ENCODE measurements around the gene WDR73. TPM values are rescaled to one million over a fixed set of nuclear protein-coding genes. Genes with fewer than 3 reads are reported as not detected.

Gene WDR73
- total RNA-seq, 4 donors from 2014 or later = 16.7 to 22.8 (median 18.4) TPM

DNA sequence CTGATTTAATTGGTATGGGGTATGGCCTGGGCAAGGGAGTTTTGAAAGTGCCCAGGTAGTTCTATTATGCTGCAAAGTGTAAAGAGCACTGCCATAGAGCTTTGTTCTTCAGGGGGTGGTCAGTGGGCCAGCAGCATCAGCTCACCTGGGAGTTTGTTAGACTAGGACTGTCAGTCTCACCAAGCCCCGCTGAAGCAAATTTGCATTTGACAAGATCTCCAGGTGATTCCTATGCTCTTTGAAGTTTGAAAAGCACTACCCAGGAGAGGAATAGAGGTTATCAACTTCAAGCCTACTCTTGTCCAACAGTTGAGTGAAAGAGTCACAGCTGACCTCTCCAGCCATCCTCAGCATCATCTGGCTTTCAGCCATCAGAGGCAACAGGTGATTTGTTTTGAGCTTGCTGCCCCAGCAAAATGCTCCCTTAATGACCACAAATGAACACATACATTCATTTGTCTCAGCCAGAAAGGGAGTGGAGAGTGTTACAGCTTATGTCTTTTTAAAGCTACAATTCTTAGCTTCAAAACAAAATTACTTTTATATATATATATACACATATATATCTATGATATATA, 45.3 kb downstream of the WDR73 start:
- Histone ChIP-seq H3K4me1 (peaks cover 0 to 12% (median 4%) of the 10 kb centered on the region in 4 donors), H3K27me3 (no peaks in the 10 kb centered on the region), H3K36me3 (peaks cover 0 to 42% (median 25%) of the 10 kb centered on the region in 4 donors), H3K9me3 (no peaks in the 10 kb centered on the region), H3K27ac (replicated peaks in 1 of 4) (no peak overlapping the region), H3K4me3 (no peak overlapping the region)
- no peak for DNase-seq (ENCODE audit: extremely low spot score)
- intact Hi-C loops (cut with DNase I) = no loop called here
- WGBS = 78% methylated on average over 1 of the region's 1 CpG
- no peak for TF ChIP-seq EP300 (IDR thresholded peaks at IDR 0.05)
- TF ChIP-seq, protein P1, sequence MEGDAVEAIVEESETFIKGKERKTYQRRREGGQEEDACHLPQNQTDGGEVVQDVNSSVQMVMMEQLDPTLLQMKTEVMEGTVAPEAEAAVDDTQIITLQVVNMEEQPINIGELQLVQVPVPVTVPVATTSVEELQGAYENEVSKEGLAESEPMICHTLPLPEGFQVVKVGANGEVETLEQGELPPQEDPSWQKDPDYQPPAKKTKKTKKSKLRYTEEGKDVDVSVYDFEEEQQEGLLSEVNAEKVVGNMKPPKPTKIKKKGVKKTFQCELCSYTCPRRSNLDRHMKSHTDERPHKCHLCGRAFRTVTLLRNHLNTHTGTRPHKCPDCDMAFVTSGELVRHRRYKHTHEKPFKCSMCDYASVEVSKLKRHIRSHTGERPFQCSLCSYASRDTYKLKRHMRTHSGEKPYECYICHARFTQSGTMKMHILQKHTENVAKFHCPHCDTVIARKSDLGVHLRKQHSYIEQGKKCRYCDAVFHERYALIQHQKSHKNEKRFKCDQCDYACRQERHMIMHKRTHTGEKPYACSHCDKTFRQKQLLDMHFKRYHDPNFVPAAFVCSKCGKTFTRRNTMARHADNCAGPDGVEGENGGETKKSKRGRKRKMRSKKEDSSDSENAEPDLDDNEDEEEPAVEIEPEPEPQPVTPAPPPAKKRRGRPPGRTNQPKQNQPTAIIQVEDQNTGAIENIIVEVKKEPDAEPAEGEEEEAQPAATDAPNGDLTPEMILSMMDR (IDR thresholded peaks at IDR 0.05) = no peak
- no peak for TF ChIP-seq POLR2AphosphoS5 (IDR thresholded peaks at IDR 0.05)
- TF ChIP-seq POLR2A (IDR thresholded peaks at IDR 0.05; ENCODE audit: low read depth) = no peak

DNA sequence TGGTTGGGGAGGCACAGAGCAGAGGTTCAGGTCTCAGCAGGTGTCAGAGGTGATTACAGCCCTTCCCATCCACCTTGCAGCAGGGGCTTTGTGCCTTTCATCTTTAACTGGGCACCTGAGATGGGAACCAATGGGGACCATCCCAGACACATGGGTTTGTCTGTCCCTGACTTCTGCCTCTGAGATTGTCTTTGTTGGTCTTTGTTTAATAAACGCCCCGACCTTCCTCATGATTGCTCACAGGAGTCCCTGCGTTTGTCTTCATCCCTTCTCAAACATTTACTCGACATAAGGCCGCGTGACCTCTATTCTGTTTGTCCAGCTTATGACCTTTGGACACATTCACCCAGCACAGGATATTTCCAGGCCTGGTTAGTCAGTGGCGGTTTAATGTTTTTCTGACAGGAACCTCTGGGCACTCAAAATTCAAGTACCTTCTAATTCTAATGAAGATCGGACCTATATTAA, 47.4 kb downstream of the WDR73 start:
- H3K4me3 ChIP-seq = no peak overlapping the region
- peaks cover 4 to 25% (median 11%) of the 10 kb centered on the region in 4 donors for H3K4me1 ChIP-seq
- H3K9me3 ChIP-seq = no peaks in the 10 kb centered on the region
- WGBS = 77% methylated on average over 8 of the region's 8 CpGs
- DNase-seq (ENCODE audit: extremely low spot score) = no peak
- intact Hi-C loops (cut with DNase I) = no loop called here
- H3K36me3 ChIP-seq = peaks cover 0 to 44% (median 26%) of the 10 kb centered on the region in 4 donors
- H3K27me3 ChIP-seq = no peaks in the 10 kb centered on the region
- TF ChIP-seq POLR2A (IDR thresholded peaks at IDR 0.05; ENCODE audit: low read depth) = no peak
- TF ChIP-seq POLR2AphosphoS5 (IDR thresholded peaks at IDR 0.05) = no peak
- TF ChIP-seq EP300 (IDR thresholded peaks at IDR 0.05) = no peak
- TF ChIP-seq, protein P1 (IDR thresholded peaks at IDR 0.05) = no peak
- no peak overlapping the region for H3K27ac ChIP-seq (replicated peaks in 1 of 4)

DNA sequence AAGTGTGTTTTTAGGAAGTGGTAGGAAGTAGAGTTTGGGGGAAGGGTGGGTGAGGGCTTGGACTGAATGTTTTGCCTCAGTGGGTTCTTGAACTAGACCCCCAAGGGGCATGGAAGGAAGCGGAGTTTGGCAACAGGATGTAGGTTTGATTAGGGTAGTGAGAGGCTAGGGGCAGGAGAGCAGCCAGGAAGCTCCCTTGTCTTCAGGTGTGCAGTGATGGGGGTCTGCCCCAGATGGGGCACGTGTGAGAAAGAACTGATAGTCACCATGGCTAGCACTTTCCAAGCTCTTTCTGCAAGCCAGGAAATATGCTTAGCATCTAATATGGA, 48.6 kb downstream of the WDR73 start:
- no peak for DNase-seq (ENCODE audit: extremely low spot score)
- Histone ChIP-seq H3K27me3 (no peaks in the 10 kb centered on the region), H3K4me3 (no peak overlapping the region), H3K4me1 (peaks cover 5 to 32% (median 17%) of the 10 kb centered on the region in 4 donors), H3K9me3 (no peaks in the 10 kb centered on the region), H3K36me3 (peaks cover 0 to 44% (median 26%) of the 10 kb centered on the region in 4 donors), H3K27ac (replicated peaks in 1 of 4) (no peak overlapping the region)
- 51% methylated on average over 2 of the region's 2 CpGs for WGBS
- TF ChIP-seq EP300 (IDR thresholded peaks at IDR 0.05) = no peak
- intact Hi-C loops (cut with DNase I) = no loop called here

DNA sequence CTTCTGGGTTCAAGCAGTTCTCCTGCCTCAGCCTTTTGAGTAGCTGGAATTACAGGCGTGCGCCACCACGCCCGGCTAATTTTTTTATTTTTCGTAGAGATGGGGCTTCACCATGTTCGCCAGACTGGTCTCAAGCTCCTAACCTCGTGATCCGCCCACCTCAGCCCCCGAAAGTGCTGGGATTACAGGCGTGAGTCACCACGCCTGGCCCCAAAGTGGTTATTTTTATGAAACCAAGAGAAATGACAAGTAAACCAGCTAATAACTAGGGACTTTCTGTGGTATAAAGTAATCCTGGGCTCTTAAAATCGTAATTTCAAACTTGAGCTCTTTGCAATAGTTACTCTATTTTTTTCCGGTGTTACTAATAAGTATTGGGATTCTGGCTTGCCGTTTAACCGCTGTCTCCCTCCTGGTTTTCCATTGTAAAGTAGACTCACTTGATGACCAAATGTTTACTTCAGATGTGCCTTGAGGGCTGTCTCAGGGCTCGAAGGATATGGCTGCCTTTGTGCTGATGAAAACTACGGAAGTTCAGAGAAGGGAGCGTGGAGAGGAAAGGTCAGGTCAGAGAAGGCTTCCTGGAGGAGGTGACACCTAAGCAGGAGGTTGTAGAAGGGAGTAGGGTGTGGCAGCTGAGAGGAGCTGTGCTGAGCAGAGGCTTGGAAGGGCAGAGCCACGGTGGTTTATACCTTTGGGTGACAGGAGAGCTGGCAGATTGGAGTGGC, 49.1 kb downstream of the WDR73 start:
- Histone ChIP-seq H3K4me1 (peaks cover 6 to 35% (median 19%) of the 10 kb centered on the region in 4 donors), H3K27me3 (no peaks in the 10 kb centered on the region), H3K36me3 (peaks cover 0 to 44% (median 26%) of the 10 kb centered on the region in 4 donors), H3K9me3 (no peaks in the 10 kb centered on the region), H3K4me3 (no peak overlapping the region), H3K27ac (replicated peaks in 1 of 4) (no peak overlapping the region)
- intact Hi-C loops (cut with DNase I) = no loop called here
- 83% methylated on average over 19 of the region's 19 CpGs for WGBS
- DNase-seq (ENCODE audit: extremely low spot score) = no peak
- no peak for TF ChIP-seq POLR2AphosphoS5 (IDR thresholded peaks at IDR 0.05)
- no peak for TF ChIP-seq EP300 (IDR thresholded peaks at IDR 0.05)
- TF ChIP-seq, protein P1 (IDR thresholded peaks at IDR 0.05) = no peak
- no peak for TF ChIP-seq POLR2A (IDR thresholded peaks at IDR 0.05; ENCODE audit: low read depth)

DNA sequence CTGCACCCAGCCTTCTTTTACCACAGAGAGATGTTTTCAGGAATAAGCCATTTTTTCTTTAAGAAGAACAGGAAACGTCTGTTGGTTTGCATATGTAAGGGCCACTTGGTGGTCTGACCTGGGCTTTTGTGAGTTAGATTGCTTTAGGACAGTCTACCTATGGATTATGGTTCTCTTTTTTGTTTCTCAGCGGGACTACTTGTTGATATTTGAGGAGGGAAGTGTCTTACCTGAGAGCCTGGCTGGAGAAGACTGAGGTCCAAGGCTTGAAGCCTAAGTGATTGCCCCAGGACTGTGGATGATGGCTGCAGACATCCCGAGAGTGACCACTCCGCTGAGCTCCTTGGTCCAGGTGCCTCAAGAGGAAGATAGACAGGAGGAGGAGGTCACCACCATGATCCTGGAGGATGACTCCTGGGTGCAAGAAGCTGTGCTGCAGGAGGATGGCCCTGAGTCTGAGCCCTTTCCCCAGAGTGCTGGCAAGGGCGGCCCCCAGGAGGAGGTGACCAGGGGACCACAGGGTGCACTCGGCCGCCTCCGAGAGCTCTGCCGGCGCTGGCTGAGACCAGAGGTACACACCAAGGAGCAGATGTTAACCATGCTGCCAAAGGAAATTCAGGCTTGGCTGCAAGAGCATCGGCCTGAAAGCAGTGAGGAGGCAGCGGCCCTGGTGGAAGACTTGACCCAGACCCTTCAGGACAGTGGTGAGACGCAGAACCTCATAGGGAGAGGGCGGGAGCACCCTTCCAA, 50.3 kb downstream of the WDR73 start:
- WGBS = 87% methylated on average over 13 of the region's 14 CpGs
- Histone ChIP-seq H3K27ac (replicated peaks in 1 of 4) (no peak overlapping the region), H3K4me3 (no peak overlapping the region), H3K27me3 (no peaks in the 10 kb centered on the region), H3K36me3 (peaks cover 0 to 41% (median 25%) of the 10 kb centered on the region in 4 donors), H3K4me1 (peaks cover 8 to 40% (median 24%) of the 10 kb centered on the region in 4 donors), H3K9me3 (no peaks in the 10 kb centered on the region)
- TF ChIP-seq, protein P1 (IDR thresholded peaks at IDR 0.05) = no peak
- TF ChIP-seq EP300 (IDR thresholded peaks at IDR 0.05) (no peak), POLR2AphosphoS5 (IDR thresholded peaks at IDR 0.05) (no peak), POLR2A (IDR thresholded peaks at IDR 0.05; ENCODE audit: low read depth) (no peak)
- intact Hi-C loops (cut with DNase I) = no loop called here
- DNase-seq (ENCODE audit: extremely low spot score) = no peak

Data from esophagus muscularis mucosa (tissue), 4 donors.